ENCODE measurements around the gene USP25. TPM values are rescaled to one million over a fixed set of nuclear protein-coding genes. Genes with fewer than 3 reads are reported as not detected.

The USP25 gene
- total and polyA plus RNA-seq, 2 of the 8 experiments (the other 6 are each of a cell fraction or from before 2014, with no cell fraction given) = 11.2 to 48.1 TPM

GRCh38 chr21:15728046-15728445 is 1.7 kb upstream of the USP25 start:
- H3K23ac ChIP-seq (ENCODE audit: insufficient read length) = no peak overlapping the region
- no peak overlapping the region for H4K5ac ChIP-seq (ENCODE audit: insufficient read length, low read depth, low read length)
- H3K4me2 ChIP-seq (ENCODE audit: insufficient read depth in 1 of 2, low read depth in 2 of 2, low read length in 2 of 2) = no peak overlapping the region
- H3K4me1 ChIP-seq (replicated peaks in 1 of 4; ENCODE audit: control insufficient read depth in 3 of 4, insufficient read depth in 4 of 4, low read length in 3 of 4) = no peaks in the 10 kb centered on the region; a peak in 2 of 7 replicates
- no peak overlapping the region for H3K56ac ChIP-seq (replicated peaks; ENCODE audit: insufficient read length, low read depth, low read length)
- H2BK5ac ChIP-seq (ENCODE audit: low read depth, low read length) = no peak overlapping the region
- POLR2A ChIA-PET (ENCODE audit: partially characterized antibody) = interaction anchor here (3.3 to 4.5 kb wide), 2 partner anchors 14 to 25 kb away, joined by 24 to 26 read pairs; no protein-coding TSS in a partner anchor
- H4K8ac ChIP-seq (ENCODE audit: extremely low read depth, insufficient read depth, low read length) = no peak overlapping the region
- no peaks in the 10 kb centered on the region for H3K36me3 ChIP-seq (ENCODE audit: control insufficient read depth in 2 of 4, insufficient read depth in 4 of 4, low read length in 3 of 4)
- H2BK120ac ChIP-seq (replicated peaks; ENCODE audit: low read depth, low read length) = no peak overlapping the region
- peaks cover 18 to 27% of the 10 kb centered on the region in 2 experiments; a peak in 3 of 4 replicates for H3K79me2 ChIP-seq (ENCODE audit: control insufficient read depth in 1 of 2, insufficient read depth in 2 of 2, low read length in 2 of 2)
- peaks cover 0 to 2% of the 10 kb centered on the region in 2 experiments for H4K20me1 ChIP-seq (replicated peaks in 1 of 2; ENCODE audit: control insufficient read depth in 1 of 2, insufficient read depth in 2 of 2, low read length in 2 of 2)
- FAIRE-seq = no peak
- no peak overlapping the region for H3K27ac ChIP-seq (ENCODE audit: low read depth, low read length)
- no peaks in the 10 kb centered on the region for H3K9me3 ChIP-seq (ENCODE audit: insufficient read depth in 2 of 2, low read depth in 1 of 2, low read length in 1 of 2)
- no peak overlapping the region for H2BK12ac ChIP-seq (ENCODE audit: low read depth, low read length)
- H3K79me1 ChIP-seq (ENCODE audit: low read depth, low read length) = no peaks in the 10 kb centered on the region
- 92% methylated on average over 3 of the region's 3 CpGs; no CpG with 5 or more reads in 1 of the 2 experiments for WGBS, 2 experiments (ENCODE audit: extremely low coverage in 1 of 2, insufficient coverage in 1 of 2, insufficient read length in 1 of 2, insufficient replicate concordance in 2 of 2, low coverage in 1 of 2, low lambda C conversion rate in 2 of 2, missing lambda C conversion rate in 1 of 2)
- H4K91ac ChIP-seq (replicated peaks; ENCODE audit: insufficient read length, low read length) = no peak overlapping the region
- H3K14ac ChIP-seq (ENCODE audit: insufficient read length) = no peak overlapping the region
- H3K23me2 ChIP-seq (ENCODE audit: low read depth, low read length) = no peaks in the 10 kb centered on the region; the same call in 1 of the 2 replicates
- TF ChIP-seq ZNF274 (IDR thresholded peaks at IDR 0.05; ENCODE audit: borderline replicate concordance, extremely low read depth, low read length) (no peak), EP300 (IDR thresholded peaks at IDR 0.05; ENCODE audit: borderline replicate concordance in 1 of 2, low read depth in 2 of 2, low read length in 2 of 2) (no peak), TAF1 (IDR thresholded peaks at IDR 0.05; ENCODE audit: low read depth, low read length) (no peak), EZH2 (IDR thresholded peaks at IDR 0.05; ENCODE audit: low read depth, low read length, severe bottlenecking) (no peak), CTBP2 (IDR thresholded peaks at IDR 0.05; ENCODE audit: borderline replicate concordance, insufficient read depth, insufficient read length, low read length) (no peak), CBX8 (IDR thresholded peaks at IDR 0.05; ENCODE audit: borderline replicate concordance, low read depth, low read length) (no peak), USF2 (IDR thresholded peaks at IDR 0.05; ENCODE audit: low read length) (no peak), RXRA (IDR thresholded peaks at IDR 0.05; ENCODE audit: insufficient read depth, low read depth, low read length) (no peak), JUND (IDR thresholded peaks at IDR 0.05; ENCODE audit: low read length) (no peak), GTF2F1 (IDR thresholded peaks at IDR 0.05; ENCODE audit: borderline replicate concordance, low read depth, low read length) (no peak), HDAC6 (IDR thresholded peaks at IDR 0.05; ENCODE audit: low read depth, low read length) (no peak), SP2 (IDR thresholded peaks at IDR 0.05; ENCODE audit: low read length) (no peak), JUN (IDR thresholded peaks at IDR 0.05; ENCODE audit: low read depth, low read length) (no peak)
- no peak overlapping the region for H3K4me3 ChIP-seq (ENCODE audit: extremely low read depth in 1 of 4, insufficient read depth in 2 of 4, low read depth in 3 of 4, low read length in 4 of 4)
- CTCF ChIA-PET (ENCODE audit: partially characterized antibody) = interaction anchor here (1.0 to 1.2 kb wide), 2 partner anchors 15 to 93 kb away, joined by 3 read pairs; no protein-coding TSS in a partner anchor
- H2BK15ac ChIP-seq (ENCODE audit: low read length) = no peak overlapping the region
- peaks cover 0 to 1% (median 0%) of the 10 kb centered on the region in 4 experiments; a peak in 3 of 7 replicates for H3K27me3 ChIP-seq (replicated peaks in 1 of 4; ENCODE audit: control insufficient read depth in 3 of 4, extremely low read depth in 1 of 4, insufficient read depth in 3 of 4, low read length in 3 of 4)
- H3K4ac ChIP-seq (replicated peaks; ENCODE audit: insufficient read length, low read depth, low read length) = no peak overlapping the region
- no peak overlapping the region for H2BK20ac ChIP-seq (ENCODE audit: low read length)
- H3K9ac ChIP-seq (replicated peaks in 1 of 4; ENCODE audit: extremely low read depth in 1 of 4, low read depth in 3 of 4, low read length in 3 of 4) = no peak overlapping the region
- H2AFZ ChIP-seq (ENCODE audit: low read length) = no peak overlapping the region
- DNase-seq (ENCODE audit: low read depth in 1 of 2, low spot score in 2 of 2) = no peak
- H2AK5ac ChIP-seq (ENCODE audit: low read depth, low read length) = no peak overlapping the region
- H3K18ac ChIP-seq (ENCODE audit: extremely low read depth, low read length) = no peak overlapping the region

All from H1 (cell line).